Measurements from ENCODE around the gene KCNQ1.

Gene KCNQ1

DNA sequence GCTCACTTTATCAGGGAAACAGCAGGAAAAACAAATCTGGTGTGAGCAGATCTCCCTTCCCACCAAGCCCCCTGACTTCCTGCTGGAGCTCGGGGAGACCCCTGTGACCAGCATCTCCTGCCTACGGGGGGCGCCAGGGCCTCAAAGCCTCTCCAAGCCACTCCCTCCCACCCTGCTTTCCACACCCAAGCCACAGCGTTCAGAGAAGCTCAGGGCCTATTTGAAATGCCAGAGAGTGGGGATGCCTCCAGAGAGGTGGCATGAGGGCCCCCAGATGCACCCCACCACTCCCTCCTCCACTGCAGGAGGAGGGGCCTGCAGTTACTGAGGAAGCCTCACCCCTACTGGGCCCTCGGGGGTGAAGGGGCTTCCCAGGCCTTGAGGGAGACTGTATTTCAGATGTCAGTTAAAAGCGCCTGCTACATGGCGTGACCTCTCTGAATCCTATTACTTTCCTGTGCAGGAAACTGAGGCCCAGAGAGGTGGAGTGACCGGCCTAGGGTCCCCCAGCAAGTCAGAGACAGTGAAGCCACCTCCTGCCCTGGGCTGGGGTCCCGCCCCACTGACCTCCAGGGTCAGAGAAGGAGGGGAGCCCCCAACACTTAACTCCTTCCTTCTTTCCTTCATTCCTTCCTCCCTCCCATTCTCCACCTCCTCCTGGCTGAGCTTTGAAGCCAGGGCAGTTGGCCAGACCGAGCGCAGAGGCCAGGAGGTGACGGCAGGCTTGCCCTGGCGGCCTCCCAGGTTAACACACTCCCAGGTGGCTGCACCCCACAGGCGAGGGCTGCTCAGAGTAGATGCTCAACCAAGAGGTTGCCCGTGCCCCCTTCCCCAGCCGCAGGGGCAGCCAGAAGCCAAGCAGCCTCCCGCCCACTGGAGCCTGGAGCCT lies 446.8 kb downstream of the KCNQ1 start:
- peak; percentile 65 for TF ChIP-seq CTCF (IDR thresholded peaks at IDR 0.05; ENCODE audit: borderline replicate concordance, extremely low read depth, low read length, poor library complexity, severe bottlenecking)
- no peak for TF ChIP-seq EZH2 (IDR thresholded peaks at IDR 0.05; ENCODE audit: borderline replicate concordance, low read depth, low read length, severe bottlenecking)
- no peaks in the 10 kb centered on the region for H3K79me2 ChIP-seq (ENCODE audit: insufficient read depth, low read length)
- H4K20me1 ChIP-seq (ENCODE audit: insufficient read depth, low read length) = no peaks in the 10 kb centered on the region
- peak overlapping the region; percentile 79 for H3K4me2 ChIP-seq (ENCODE audit: insufficient read depth, low read length)
- DNase-seq (peak; percentile 70), ATAC-seq (ENCODE audit: insufficient read depth, low read depth) (peak; percentile 15; the same call in 1 of the 3 replicates)
- H3K9ac ChIP-seq (ENCODE audit: low read depth, low read length) = peak overlapping the region; percentile 65
- no peaks in the 10 kb centered on the region for H3K27me3 ChIP-seq (ENCODE audit: insufficient read depth, low read length, poor library complexity)
- peak overlapping the region; percentile 87 for H2AFZ ChIP-seq (ENCODE audit: low read depth, low read length)
- no peaks in the 10 kb centered on the region for H3K36me3 ChIP-seq (ENCODE audit: insufficient read depth, low read length)
- peak overlapping the region in 1 of 2 experiments; percentile 64; a peak in 2 of 4 replicates for H3K4me3 ChIP-seq (ENCODE audit: low read depth in 1 of 2, low read length in 2 of 2)
- peaks cover 26% of the 10 kb centered on the region for H3K4me1 ChIP-seq (ENCODE audit: insufficient read depth, low read length)
- H3K9me3 ChIP-seq (ENCODE audit: insufficient read depth, low read length, severe bottlenecking) = no peaks in the 10 kb centered on the region
- peak overlapping the region; percentile 80 for H3K27ac ChIP-seq (ENCODE audit: low read length)

- no peaks in the 10 kb centered on the region for H3K79me2 ChIP-seq (ENCODE audit: insufficient read depth, low read length)
- no peaks in the 10 kb centered on the region for H4K20me1 ChIP-seq (ENCODE audit: insufficient read depth, low read length)
- no peaks in the 10 kb centered on the region for H3K27me3 ChIP-seq (ENCODE audit: insufficient read depth, low read length, poor library complexity)
- TF ChIP-seq CTCF (IDR thresholded peaks at IDR 0.05; ENCODE audit: borderline replicate concordance, extremely low read depth, low read length, poor library complexity, severe bottlenecking) = peak; percentile 97
- TF ChIP-seq EZH2 (IDR thresholded peaks at IDR 0.05; ENCODE audit: borderline replicate concordance, low read depth, low read length, severe bottlenecking) = no peak
- H3K36me3 ChIP-seq (ENCODE audit: insufficient read depth, low read length) = no peaks in the 10 kb centered on the region
- H3K9me3 ChIP-seq (ENCODE audit: insufficient read depth, low read length, severe bottlenecking) = no peaks in the 10 kb centered on the region
- DNase-seq (peak; percentile 93), ATAC-seq (ENCODE audit: insufficient read depth, low read depth) (peak; percentile 77)
- peak overlapping the region; percentile 79 for H3K4me2 ChIP-seq (ENCODE audit: insufficient read depth, low read length)
- peak overlapping the region; percentile 93 for H2AFZ ChIP-seq (ENCODE audit: low read depth, low read length)
- H3K4me1 ChIP-seq (ENCODE audit: insufficient read depth, low read length) = peaks cover 26% of the 10 kb centered on the region
- peak overlapping the region; percentile 25 to 64; a peak in 3 of 4 replicates for H3K4me3 ChIP-seq (ENCODE audit: low read depth in 1 of 2, low read length in 2 of 2)
- peak overlapping the region; percentile 65 for H3K9ac ChIP-seq (ENCODE audit: low read depth, low read length)
- peak overlapping the region; percentile 80 for H3K27ac ChIP-seq (ENCODE audit: low read length)
Measured at GRCh38 chr11:2892215-2892966, 447.6 kb downstream of the KCNQ1 start.

GRCh38 chr11:2892967-2893528 lies 448.2 kb downstream of the KCNQ1 start:
- peak overlapping the region; percentile 65 for H3K9ac ChIP-seq (ENCODE audit: low read depth, low read length)
- peak overlapping the region; percentile 79 for H3K4me2 ChIP-seq (ENCODE audit: insufficient read depth, low read length)
- DNase-seq = no peak
- peak overlapping the region; percentile 93 for H2AFZ ChIP-seq (ENCODE audit: low read depth, low read length)
- no peaks in the 10 kb centered on the region for H3K27me3 ChIP-seq (ENCODE audit: insufficient read depth, low read length, poor library complexity)
- H3K4me1 ChIP-seq (ENCODE audit: insufficient read depth, low read length) = peaks cover 26% of the 10 kb centered on the region
- TF ChIP-seq CTCF (IDR thresholded peaks at IDR 0.05; ENCODE audit: borderline replicate concordance, extremely low read depth, low read length, poor library complexity, severe bottlenecking) = peak; percentile 55
- no peak for TF ChIP-seq EZH2 (IDR thresholded peaks at IDR 0.05; ENCODE audit: borderline replicate concordance, low read depth, low read length, severe bottlenecking)
- H3K36me3 ChIP-seq (ENCODE audit: insufficient read depth, low read length) = no peaks in the 10 kb centered on the region
- H3K4me3 ChIP-seq (ENCODE audit: low read depth in 1 of 2, low read length in 2 of 2) = peak overlapping the region; percentile 25 to 64; a peak in 3 of 4 replicates
- no peaks in the 10 kb centered on the region for H3K9me3 ChIP-seq (ENCODE audit: insufficient read depth, low read length, severe bottlenecking)
- H3K79me2 ChIP-seq (ENCODE audit: insufficient read depth, low read length) = no peaks in the 10 kb centered on the region
- no peaks in the 10 kb centered on the region for H4K20me1 ChIP-seq (ENCODE audit: insufficient read depth, low read length)
- ATAC-seq (ENCODE audit: insufficient read depth, low read depth) = peak; percentile 28
- H3K27ac ChIP-seq (ENCODE audit: low read length) = peak overlapping the region; percentile 78
